HG02678 (cell line): ENCODE data around the gene S100P.
"Not testable (repeated sequence)": the region's sequence is repeated elsewhere in the genome, so short reads cannot be mapped to it uniquely, and the experiment has no call there.

ENCODE experiments used
- ATAC-seq: cut with Tn5 transposase; IDR thresholded peaks from one replicate; pipeline ENCODE4 v1.9.1; 2021; ENCODE audit warnings: mild to moderate bottlenecking, moderate library complexity; ENCODE audit not compliant: unreplicated experiment

The S100P gene

DNA sequence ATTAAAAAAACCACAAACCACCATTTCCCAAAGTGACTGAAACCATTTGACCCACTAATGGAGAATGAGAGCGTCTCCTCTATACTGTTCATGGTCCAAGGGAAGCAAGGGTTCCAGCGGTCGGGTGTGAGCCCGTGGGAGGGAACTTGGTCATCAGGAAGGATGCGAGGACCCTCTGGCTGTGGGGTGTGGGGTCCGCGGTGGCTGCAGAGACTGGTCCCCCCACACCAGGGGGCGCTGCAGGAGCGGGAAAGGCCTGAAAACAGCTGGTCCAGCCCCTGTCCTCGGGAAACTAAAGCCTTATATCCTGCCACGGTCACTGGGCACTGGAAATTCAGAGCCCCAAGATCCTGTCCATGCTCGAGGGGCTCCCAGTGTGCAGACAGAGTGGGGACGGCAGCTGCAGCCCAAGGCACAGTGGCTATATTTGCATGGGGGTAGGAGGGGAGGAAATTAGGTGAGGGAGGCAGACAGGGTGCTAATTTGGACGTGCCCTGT is 26.6 kb downstream of the S100P start:
- no peak for ATAC-seq

DNA sequence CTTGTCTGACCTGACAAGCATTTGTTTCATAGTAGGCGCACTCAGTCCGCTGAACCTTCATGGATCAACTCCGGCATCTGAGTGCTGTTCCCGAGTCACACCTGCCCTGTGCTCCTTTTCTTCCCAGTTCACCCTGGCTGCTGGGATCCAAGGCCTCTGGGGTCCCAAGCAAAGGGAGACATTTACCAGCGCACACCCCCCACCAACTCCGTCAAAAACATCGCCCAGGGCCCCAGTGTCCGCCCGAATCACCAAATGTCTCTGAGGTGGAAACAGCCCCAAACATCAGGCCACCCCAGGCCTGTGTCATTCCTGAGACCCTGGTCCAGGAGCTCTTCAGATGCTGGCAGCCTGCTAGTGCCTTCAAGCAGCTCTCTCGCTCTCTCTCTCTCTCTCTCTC is 27.4 kb downstream of the S100P start:
- ATAC-seq = no peak

- no peak for ATAC-seq
Measured at GRCh38 chr4:6722891-6723290, 29.2 kb downstream of the S100P start.

- no peak for ATAC-seq
Measured at GRCh38 chr4:6723851-6724250, 30.2 kb downstream of the S100P start.

GRCh38 chr4:6724421-6725111 is 30.9 kb downstream of the S100P start:
- ATAC-seq = no peak

GRCh38 chr4:6725427-6725961 is 31.8 kb downstream of the S100P start:
- not testable (repeated sequence) for ATAC-seq

DNA sequence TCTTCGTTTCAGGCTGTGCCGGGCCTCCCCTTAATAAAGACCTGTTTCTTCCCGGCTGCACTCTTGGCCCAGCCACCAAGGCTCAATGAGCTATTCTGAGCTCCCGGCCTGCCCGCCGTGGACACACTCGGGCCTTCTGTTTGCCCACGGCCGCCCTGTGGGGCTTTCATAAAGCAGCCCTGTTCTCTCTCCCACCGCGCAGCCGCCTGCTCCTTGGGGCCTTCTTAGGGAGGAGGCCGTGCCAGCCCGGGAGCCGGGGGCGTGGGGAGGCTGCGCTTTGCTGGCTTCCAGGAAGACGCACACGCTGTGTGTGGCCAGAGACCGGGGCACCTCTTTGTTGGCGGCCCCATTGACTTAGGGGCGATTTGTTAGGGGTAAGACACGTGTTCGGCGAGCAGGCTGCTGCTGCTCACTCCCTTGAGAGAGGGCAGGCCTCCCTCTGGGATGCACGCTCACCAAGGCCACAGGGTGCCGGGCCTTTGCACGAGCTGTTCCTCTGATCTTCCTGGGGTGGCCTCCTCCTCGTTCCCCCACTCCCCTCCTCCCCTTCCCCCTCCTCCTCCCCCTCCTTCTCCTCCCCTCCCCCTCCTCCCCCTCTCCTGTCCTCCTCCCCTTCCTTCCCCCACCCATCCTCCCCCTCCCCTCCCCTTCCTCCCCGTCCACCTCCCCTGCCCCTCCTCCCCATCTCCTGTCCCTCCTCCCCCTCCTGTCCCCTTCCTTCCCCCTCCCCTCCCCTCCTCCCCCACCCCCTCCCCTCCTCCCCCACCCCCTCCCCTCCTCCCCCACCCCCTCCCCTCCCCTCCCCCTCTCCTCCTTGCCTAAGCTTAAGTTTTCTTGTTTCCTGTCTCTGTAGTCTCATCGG is 33.6 kb downstream of the S100P start:
- no peak for ATAC-seq

DNA sequence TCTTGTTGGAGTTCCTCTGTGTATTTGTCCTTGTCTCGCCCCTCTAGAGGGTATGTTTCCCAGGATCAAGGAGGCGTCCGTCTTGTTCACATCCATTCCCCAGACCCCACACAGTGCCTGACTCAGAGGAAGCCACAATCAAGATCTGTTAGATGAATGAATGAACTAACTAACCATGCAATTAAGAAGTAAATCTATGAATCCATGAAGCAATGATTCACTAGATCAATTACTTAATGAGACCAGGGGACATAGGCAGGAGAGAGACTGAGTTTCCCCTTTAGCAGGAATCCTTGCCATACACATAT is 34.2 kb downstream of the S100P start:
- no peak for ATAC-seq

DNA sequence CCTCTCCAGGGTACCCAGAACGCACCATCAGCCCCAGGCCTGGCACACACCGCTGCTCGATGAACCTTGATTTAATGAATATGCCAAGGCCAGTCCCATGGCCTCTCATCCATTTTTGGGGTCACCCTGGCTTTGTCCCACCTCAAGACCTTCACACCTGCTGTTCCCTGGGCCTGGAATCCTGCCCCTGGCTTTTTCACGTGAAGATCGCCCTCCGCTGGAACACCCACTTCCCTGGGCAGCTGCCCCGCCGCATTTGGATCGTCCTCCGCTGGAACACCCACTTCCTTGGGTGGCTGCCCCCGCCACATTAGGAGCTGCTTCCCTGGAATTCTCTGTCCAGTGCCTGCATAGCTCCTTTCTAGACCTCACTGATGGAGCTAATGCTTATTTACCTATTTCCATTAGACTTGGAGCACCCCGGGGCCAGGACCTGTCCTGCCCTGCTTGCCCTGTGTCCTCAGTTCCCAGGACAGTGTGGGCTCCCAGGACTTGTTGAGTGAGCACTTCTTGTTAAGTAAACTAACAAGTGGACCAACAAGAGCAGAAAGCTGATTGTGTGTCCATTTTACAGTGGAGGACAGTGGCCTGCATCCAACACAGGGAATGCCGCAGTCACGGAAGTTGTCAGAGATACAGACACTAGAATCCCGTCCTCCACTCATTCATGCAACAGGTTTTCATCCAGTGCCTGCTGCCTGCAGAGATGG is 34.8 kb downstream of the S100P start:
- ATAC-seq = no peak

- no peak for ATAC-seq
Measured at GRCh38 chr4:6730603-6731317, 37.1 kb downstream of the S100P start.

GRCh38 chr4:6731318-6731675 is 37.6 kb downstream of the S100P start:
- no peak for ATAC-seq

GRCh38 chr4:6731780-6732179 is 38.1 kb downstream of the S100P start:
- ATAC-seq = no peak

- ATAC-seq = no peak
Measured at GRCh38 chr4:6732441-6733357, 39.0 kb downstream of the S100P start.

- no peak for ATAC-seq
Measured at GRCh38 chr4:6733358-6734164, 39.9 kb downstream of the S100P start.

DNA sequence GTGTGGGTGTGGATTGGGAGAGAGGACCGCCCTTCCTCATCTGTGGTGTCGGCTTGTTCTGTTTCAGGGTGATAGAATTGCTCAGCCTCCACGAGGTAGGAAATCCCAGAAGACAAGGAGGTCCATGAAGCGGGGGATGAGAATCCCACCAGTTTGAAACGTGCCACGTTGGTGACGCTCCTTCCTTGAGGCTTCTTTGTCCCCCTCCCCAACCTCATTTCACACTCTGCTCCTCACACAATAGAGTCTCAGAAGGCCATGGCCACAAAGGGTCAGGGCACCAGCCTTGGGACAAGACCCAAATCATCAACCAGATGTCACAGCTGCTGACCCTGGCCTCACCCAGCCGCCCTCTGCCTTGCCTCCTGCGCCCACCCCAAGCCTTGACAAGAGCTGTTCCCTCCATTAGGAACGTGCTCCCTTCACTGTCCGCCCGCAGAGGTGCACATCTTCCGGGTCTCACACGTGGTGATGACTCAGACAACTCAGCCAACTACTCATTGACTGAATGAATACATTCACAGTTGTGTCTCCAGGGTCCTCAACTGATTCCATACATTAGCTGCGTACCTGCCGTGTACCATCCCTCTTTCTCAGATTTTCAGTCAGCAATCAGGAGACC is 40.6 kb downstream of the S100P start:
- ATAC-seq = no peak

GRCh38 chr4:6739920-6740319 is 46.2 kb downstream of the S100P start:
- ATAC-seq = no peak

DNA sequence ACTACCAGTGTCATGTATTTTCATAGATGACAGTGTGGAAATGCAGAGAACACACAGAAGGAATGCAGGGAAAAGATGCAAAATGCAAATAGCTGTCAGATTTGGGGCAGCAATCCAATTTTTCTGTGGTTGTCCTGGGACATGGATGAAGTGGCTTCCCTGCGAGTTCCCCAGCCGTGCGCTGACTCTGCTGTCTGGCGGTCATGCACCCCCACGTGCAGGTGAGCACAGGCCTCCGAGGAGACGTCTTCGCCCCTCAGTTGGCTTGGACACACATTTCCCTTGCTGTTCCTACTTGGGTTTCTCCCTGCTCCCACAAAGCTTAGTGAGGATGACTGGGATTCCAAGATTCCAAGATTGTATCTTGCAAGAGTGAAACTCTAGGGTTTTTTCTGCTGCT is 46.7 kb downstream of the S100P start:
- ATAC-seq = no peak

DNA sequence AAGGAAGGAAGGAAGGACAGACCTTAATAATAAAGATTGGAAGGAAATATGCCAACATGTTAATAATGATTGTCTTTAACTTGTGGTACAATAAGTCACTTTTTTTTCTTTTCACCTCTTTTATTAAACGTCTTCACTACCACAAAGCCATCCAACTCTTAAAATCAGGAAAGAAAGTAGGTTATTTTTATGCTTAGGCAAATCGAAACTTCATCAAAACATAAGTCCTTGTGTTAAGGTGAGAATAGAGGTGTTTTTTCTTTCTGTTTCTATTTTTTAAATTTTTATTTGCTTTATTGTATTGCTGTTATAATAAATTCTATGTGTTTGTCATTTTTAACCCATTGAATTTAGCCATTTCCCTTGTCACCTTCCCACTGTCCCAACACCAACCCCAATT is 48.8 kb downstream of the S100P start:
- no peak for ATAC-seq

- ATAC-seq = no peak
Measured at GRCh38 chr4:6742989-6743388, 49.3 kb downstream of the S100P start.
